Endothelial cell of umbilical vein (primary cell): Measurements from ENCODE around the gene DNAH6. TPM values are rescaled to one million over a fixed set of nuclear protein-coding genes. Genes with fewer than 3 reads are reported as not detected.
"Not testable (repeated sequence)": the region's sequence is repeated elsewhere in the genome, so short reads cannot be mapped to it uniquely, and the experiment has no call there.

Experiments
- BruUV-seq: library from RNA; stranded (reverse); fragments of 400-500 nt; replicated peaks from 2 replicates; lab custom pipeline; 2021; lab: Mats Ljungman, UMichigan
- CTCF ChIA-PET: fragments of 300-600, 350-600 bp; sonication (Branson Sonifier 250); formaldehyde crosslinking; loops from one replicate; lab custom pipeline; 2021; ENCODE audit warnings: antibody characterized with exemption, inconsistent platforms; lab: Charles Lee
- POLR2A ChIA-PET: fragments of 300-600, 350-600 bp; sonication (Branson Sonifier 250); formaldehyde crosslinking; loops from one replicate; lab custom pipeline; 2021; ENCODE audit warnings: antibody characterized with exemption, inconsistent platforms; lab: Charles Lee
- DNase-seq: peaks from one replicate; pipeline ENCODE4 v3.0.0-alpha.2; 2011; ENCODE audit warnings: low read depth, low spot score
- FAIRE-seq: peaks from 2 replicates; lab custom pipeline; 2011; peaks lifted over from hg19 to GRCh38; lab: Jason Lieb, UNC
- H2AFZ ChIP-seq: 2 replicates; pipeline ENCODE4 v1.6.0; 2012; ENCODE audit warnings: low read depth, low read length, control low read depth, inconsistent platforms
- H3K27ac ChIP-seq: 2 replicates; pipeline ENCODE4 v1.5.1; 2011; ENCODE audit warnings: low read depth, mild to moderate bottlenecking, control low read depth, low read length, moderate library complexity; ENCODE audit not compliant: insufficient read depth
- H3K27me3 ChIP-seq, 2 experiments: 2 replicates each; pipeline versions ENCODE4 v1.6.0 to v1.6.1; 2011; ENCODE audit warnings: low read length in 2 of 2, mixed read lengths in 1 of 2; ENCODE audit not compliant: control insufficient read depth in 2 of 2, insufficient read depth in 2 of 2
- H3K36me3 ChIP-seq, 2 experiments: 2 replicates in 1 of 2; 3 replicates in 1 of 2; pipeline ENCODE4 v1.5.1; 2011; ENCODE audit warnings: low read length in 2 of 2, mild to moderate bottlenecking in 1 of 2, moderate library complexity in 1 of 2; ENCODE audit not compliant: control insufficient read depth in 2 of 2, insufficient read depth in 2 of 2; ENCODE audit errors: extremely low read depth in 1 of 2
- H3K4me1 ChIP-seq: 3 replicates; pipeline ENCODE4 v1.5.1; 2011; ENCODE audit warnings: mild to moderate bottlenecking, low read length; ENCODE audit not compliant: control insufficient read depth, insufficient read depth; ENCODE audit errors: extremely low read depth
- H3K4me2 ChIP-seq: 2 replicates; pipeline ENCODE4 v1.6.1; 2011; ENCODE audit warnings: low read length, control low read depth, mixed read lengths; ENCODE audit not compliant: insufficient read depth
- H3K4me3 ChIP-seq, 3 experiments: fragments of 200-600 bp in 1 of 3; sonication (generic), shearing (Covaris generic) in 1 of 3; replicated peaks in 1 of 3; 2 replicates each; pipeline ENCODE4 v1.5.1; 2011 to 2016; ENCODE audit warnings: control low read depth in 3 of 3, low read length in 3 of 3, mild to moderate bottlenecking in 2 of 3, inconsistent platforms in 1 of 3, low read depth in 1 of 3, moderate library complexity in 1 of 3; ENCODE audit not compliant: insufficient read depth in 1 of 3
- H3K79me2 ChIP-seq: 2 replicates; pipeline ENCODE4 v1.6.0; 2012; ENCODE audit warnings: low read length, inconsistent platforms; ENCODE audit not compliant: control insufficient read depth, insufficient read depth
- H3K9ac ChIP-seq: replicated peaks from 2 replicates; pipeline ENCODE3; 2011; ENCODE audit warnings: low read length, control low read depth; ENCODE audit not compliant: insufficient read depth; ENCODE audit errors: extremely low read depth
- H3K9me1 ChIP-seq: replicated peaks from 3 replicates; pipeline ENCODE4 v1.6.0; 2011; ENCODE audit warnings: mild to moderate bottlenecking, low read length; ENCODE audit not compliant: control insufficient read depth, insufficient read depth; ENCODE audit errors: extremely low read depth
- H3K9me3 ChIP-seq: replicated peaks from 2 replicates; pipeline ENCODE4 v1.5.1; 2012; ENCODE audit warnings: low read length, inconsistent platforms; ENCODE audit not compliant: control insufficient read depth, insufficient read depth
- H4K20me1 ChIP-seq: replicated peaks from 2 replicates; pipeline ENCODE3; 2011; ENCODE audit warnings: mild to moderate bottlenecking, low read length; ENCODE audit not compliant: control insufficient read depth, insufficient read depth; ENCODE audit errors: extremely low read depth
- EZH2 ChIP-seq: IDR thresholded peaks from 2 replicates; pipeline ENCODE4 v1.6.1; 2012; ENCODE audit warnings: borderline replicate concordance, low read depth, mild to moderate bottlenecking, moderate library complexity, low read length, inconsistent platforms; ENCODE audit not compliant: severe bottlenecking
- dilution Hi-C: fragments of 300-500 bp; cut with MboI; formaldehyde crosslinking; loops from one replicate; pipeline ENCODE4 v1.15.0; 2019; ENCODE audit warnings: low sequenced_read_pairs; ENCODE audit not compliant: extremely low pct_ligation_motif_present
- intact Hi-C: fragments of 100-400 bp; cut with micrococcal nuclease; formaldehyde crosslinking; loops from one replicate; pipeline ENCODE4 v1.10.0; 2022
- polyA plus RNA-seq, 4 experiments: library from polyadenylated mRNA; depleted of rRNA in 3 of 4; stranded (reverse) in 3 of 4; unstranded in 1 of 4; fragments of >200 nt; gene quantifications; 2 replicates each; pipeline versions ENCODE4 v1.2.1 to v1.2.3, GENCODE V29; 2011 to 2012; ENCODE audit warnings: missing spikeins in 1 of 4
- total RNA-seq: library from RNA; stranded (reverse); gene quantifications from 2 replicates; pipeline ENCODE4 v1.2.3, GENCODE V29; 2021

DNAH6 gene
- total and polyA plus RNA-seq, 2 donors (not counting 3 experiments of a cell fraction or from before 2014, with no cell fraction given): 0.24 TPM; not detected in 1

DNA sequence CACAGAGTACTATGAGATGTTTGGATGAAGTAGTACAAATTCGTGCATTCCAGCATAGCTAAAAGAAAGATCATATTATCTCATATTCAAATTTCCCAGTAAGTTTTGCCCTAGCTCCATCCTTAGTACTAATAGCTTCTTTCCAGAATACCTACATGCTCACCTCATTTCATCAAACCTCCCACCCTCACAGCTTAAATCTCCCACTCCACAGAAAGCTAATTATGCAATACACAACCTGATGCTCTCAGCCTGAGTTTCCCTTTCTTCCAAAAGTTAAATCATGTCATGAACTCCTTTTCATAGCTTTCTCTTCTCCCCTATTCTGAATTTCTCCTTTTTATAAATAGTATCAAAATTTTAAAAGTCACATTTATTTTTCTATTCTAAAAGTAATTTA is 34.6 kb downstream of the DNAH6 start:
- no peak overlapping the region for H3K9ac ChIP-seq
- no peaks in the 10 kb centered on the region for H3K27me3 ChIP-seq
- no peaks in the 10 kb centered on the region for H3K9me3 ChIP-seq
- H3K27ac ChIP-seq: no peak overlapping the region
- ChIA-PET POLR2A (no interaction called here), CTCF (interaction anchor here (0.9 kb wide), 1 partner anchor 24 kb away, joined by 4 read pairs; no protein-coding TSS in a partner anchor)
- no peaks in the 10 kb centered on the region for H3K4me1 ChIP-seq
- no peaks in the 10 kb centered on the region for H3K79me2 ChIP-seq
- intact Hi-C loops: no loop called here
- no peaks in the 10 kb centered on the region for H4K20me1 ChIP-seq
- BruUV-seq: no TSS peak
- dilution Hi-C loops: no loop called here
- H3K36me3 ChIP-seq: no peaks in the 10 kb centered on the region
- H2AFZ ChIP-seq: no peak overlapping the region
- no peak for DNase-seq
- TF ChIP-seq EZH2: no peak
- no peaks in the 10 kb centered on the region for H3K9me1 ChIP-seq
- H3K4me3 ChIP-seq: no peak overlapping the region
- FAIRE-seq: no peak
- H3K4me2 ChIP-seq: no peak overlapping the region

DNA sequence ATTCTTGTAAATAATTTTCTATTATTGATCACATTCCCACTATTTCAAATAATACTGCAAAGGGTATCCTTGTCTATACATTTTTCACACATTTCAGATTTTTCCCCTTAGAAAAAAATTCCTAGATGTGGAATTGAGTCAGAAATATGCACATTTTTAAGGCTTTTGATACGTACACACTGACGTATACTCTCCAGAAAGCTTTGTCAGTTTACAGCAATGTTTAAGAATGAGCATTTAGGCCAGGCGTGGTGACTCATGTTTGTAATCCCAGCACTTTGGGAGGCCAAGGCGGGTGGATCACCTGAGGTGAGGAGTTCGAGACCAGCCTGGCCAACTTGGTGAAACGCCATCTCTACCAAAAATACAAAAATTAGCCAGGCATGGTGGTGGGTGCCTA is 35.2 kb downstream of the DNAH6 start:
- H3K9me3 ChIP-seq, BruUV-seq, dilution Hi-C loops, H3K9ac ChIP-seq, DNase-seq, H3K36me3 ChIP-seq, H3K27ac ChIP-seq, H3K4me1 ChIP-seq, H3K79me2 ChIP-seq, intact Hi-C loops, FAIRE-seq, H3K9me1 ChIP-seq, H4K20me1 ChIP-seq, H3K4me2 ChIP-seq, H2AFZ ChIP-seq, H3K27me3 ChIP-seq, POLR2A ChIA-PET, H3K4me3 ChIP-seq, CTCF ChIA-PET: not testable (repeated sequence)
